H7 (cell line): Measurements from ENCODE around the gene ZXDA. TPM values are rescaled to one million over a fixed set of nuclear protein-coding genes. Genes with fewer than 3 reads are reported as not detected.
"Not testable (repeated sequence)": the region's sequence is repeated elsewhere in the genome, so short reads cannot be mapped to it uniquely, and the experiment has no call there.

Source experiments
- DNase-seq: peaks from one replicate; pipeline ENCODE4 v3.0.0; 2012
- H3K27me3 ChIP-seq: 2 replicates; pipeline ENCODE4 v1.6.0; 2011; ENCODE audit warnings: mild to moderate bottlenecking, low read length; ENCODE audit not compliant: control insufficient read depth, insufficient read depth
- H3K36me3 ChIP-seq: replicated peaks from 2 replicates; pipeline ENCODE4 v1.5.1; 2011; ENCODE audit warnings: low read length; ENCODE audit not compliant: control insufficient read depth, insufficient read depth
- H3K4me3 ChIP-seq: 2 replicates; pipeline ENCODE4 v1.5.1; 2011; ENCODE audit warnings: low read depth, mild to moderate bottlenecking, control low read depth, low read length, moderate library complexity; ENCODE audit not compliant: insufficient read depth
- total RNA-seq: library from RNA; depleted of rRNA; stranded (reverse); fragments of >200 nt; shearing (Covaris generic); gene quantifications from 2 replicates; pipeline ENCODE4 v1.2.3, GENCODE V29; 2014; rRNA removed

Gene ZXDA, protein sequence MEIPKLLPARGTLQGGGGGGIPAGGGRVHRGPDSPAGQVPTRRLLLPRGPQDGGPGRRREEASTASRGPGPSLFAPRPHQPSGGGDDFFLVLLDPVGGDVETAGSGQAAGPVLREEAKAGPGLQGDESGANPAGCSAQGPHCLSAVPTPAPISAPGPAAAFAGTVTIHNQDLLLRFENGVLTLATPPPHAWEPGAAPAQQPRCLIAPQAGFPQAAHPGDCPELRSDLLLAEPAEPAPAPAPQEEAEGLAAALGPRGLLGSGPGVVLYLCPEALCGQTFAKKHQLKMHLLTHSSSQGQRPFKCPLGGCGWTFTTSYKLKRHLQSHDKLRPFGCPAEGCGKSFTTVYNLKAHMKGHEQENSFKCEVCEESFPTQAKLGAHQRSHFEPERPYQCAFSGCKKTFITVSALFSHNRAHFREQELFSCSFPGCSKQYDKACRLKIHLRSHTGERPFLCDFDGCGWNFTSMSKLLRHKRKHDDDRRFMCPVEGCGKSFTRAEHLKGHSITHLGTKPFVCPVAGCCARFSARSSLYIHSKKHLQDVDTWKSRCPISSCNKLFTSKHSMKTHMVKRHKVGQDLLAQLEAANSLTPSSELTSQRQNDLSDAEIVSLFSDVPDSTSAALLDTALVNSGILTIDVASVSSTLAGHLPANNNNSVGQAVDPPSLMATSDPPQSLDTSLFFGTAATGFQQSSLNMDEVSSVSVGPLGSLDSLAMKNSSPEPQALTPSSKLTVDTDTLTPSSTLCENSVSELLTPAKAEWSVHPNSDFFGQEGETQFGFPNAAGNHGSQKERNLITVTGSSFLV
- total RNA-seq, result 3.4 and 4.4 TPM in 2 replicates

DNA sequence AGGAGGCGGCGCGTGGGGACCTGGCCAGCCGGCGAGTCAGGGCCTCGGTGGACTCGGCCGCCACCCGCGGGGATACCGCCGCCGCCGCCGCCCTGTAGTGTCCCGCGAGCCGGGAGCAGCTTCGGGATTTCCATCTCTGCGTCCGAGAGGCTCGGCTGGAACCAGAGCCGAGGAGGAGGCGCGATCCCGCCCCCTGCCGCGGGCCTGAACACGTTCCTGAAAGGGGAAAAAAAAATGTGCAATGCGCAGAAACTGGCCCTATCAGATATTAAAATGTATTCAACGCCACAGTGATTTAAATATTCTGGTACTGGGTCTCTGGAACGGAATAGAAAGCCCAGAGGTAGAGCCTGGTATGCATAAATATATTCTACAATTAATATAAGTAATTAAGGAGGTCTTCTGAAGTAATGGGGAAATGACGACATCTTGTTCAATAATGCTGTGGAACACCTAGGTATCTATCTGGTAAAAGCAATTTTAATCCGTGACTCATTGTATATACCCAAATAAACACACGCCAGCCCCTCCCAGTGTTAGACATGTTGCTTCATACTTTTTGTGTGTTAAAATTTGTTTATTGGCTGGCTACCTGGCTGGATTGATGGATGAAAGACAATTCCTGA lies at the start of gene ZXDA:
ZXDA (minus strand) TSS at position 172 of the 626 bp plus-strand sequence; CDS start at position 134, 38 bp downstream.
- not testable (repeated sequence) for H3K27me3 ChIP-seq, H3K36me3 ChIP-seq, DNase-seq
- peak within 1 kb of the TSS; percentile 47 for H3K4me3 ChIP-seq

DNA sequence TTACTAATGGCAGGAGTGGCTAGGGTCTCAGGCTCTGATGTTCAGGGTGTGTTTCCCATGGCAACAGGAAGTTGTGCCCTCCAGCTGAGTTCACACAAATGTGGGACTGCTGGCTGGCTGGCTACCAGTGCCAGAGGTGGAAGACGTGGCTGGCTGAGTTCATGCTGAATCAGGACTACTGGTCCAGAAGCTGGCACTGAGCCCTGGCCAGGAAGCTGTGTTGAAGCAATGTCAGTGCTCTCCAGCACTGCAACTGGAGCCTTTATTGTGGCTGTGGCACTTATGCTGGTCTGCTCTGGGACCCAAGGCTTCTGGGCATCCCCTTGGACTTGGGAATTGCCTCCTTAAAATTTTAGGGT lies 42.0 kb upstream of the ZXDA start:
- DNase-seq, result no peak
- Histone ChIP-seq H3K27me3 (no peaks in the 10 kb centered on the region), H3K36me3 (no peaks in the 10 kb centered on the region), H3K4me3 (no peak overlapping the region)

DNA sequence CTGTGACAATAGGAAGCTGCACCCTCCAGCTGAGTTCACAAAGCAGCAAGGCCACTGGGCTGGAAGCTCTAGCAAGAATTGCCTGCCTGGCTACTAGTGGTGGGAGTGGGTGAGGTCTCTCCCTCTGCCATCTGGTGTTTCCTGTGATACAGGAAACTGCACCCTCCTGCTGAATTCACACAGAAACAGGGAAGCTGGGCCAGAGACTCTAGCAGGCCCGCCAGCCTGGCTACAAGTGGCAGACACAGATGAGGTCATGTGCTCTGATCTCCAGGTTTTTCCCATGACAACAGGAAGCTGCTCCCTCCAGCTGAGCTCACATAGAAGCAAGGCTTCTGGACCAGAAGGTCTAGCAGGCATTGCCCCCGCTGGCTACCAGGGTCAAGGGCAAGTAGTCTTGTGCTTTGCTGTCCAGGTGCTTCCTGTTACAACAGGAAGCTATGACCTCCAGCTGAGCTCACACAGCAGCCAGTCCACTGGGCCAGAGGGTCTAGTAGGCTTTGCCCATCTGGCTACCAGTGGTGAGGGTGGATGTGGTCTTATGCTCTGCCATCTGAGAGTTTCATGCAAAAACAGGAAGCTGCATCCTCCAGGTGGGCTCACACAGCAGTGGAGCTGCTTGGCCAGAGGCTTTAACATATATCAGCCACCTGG lies 41.5 kb upstream of the ZXDA start:
- no peak for DNase-seq
- H3K4me3 ChIP-seq, result no peak overlapping the region
- no peaks in the 10 kb centered on the region for H3K36me3 ChIP-seq
- H3K27me3 ChIP-seq, result no peaks in the 10 kb centered on the region

DNA sequence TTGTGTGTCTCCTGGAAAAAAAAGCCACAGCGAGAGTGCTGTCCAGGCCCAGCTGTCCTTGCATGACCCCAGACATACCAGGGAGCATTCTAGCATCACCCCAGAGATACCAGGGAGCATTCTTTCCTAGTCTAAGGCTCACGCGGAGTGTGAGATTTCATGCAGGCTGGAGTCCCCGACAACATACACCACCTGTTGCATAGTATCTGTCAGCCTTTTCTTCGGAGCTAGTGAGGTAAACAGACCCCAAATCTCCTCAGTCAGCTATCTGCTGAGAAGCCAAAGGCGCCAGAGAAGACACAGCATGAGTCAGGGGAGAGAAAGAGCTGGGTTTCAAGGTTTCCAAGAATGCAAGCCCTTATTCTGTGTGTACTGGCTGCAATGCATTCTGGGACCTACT lies 23.1 kb upstream of the ZXDA start:
- H3K4me3 ChIP-seq, result no peak overlapping the region
- no peak for DNase-seq
- H3K27me3 ChIP-seq, result no peaks in the 10 kb centered on the region
- H3K36me3 ChIP-seq, result no peaks in the 10 kb centered on the region

DNA sequence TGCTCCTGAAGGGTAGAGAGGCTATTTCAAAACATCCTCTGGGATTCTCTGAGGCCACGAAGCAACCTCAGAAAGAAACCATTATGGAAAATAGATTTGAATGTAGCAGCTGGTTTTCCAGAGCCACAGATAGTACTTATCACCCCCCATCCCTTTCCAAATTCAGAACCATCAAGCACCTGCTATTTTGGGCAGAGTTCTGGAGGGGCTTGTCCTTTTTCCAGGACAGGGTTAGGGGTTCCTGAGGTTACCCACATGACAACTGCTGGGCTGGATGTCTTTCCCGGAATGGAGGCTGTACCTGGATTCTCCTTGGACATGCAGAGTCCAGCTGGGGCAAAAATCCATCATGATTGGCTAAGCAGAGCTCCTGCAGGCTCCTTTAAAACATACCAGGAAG lies 22.0 kb upstream of the ZXDA start:
- Histone ChIP-seq H3K27me3 (no peaks in the 10 kb centered on the region), H3K4me3 (no peak overlapping the region), H3K36me3 (no peaks in the 10 kb centered on the region)
- no peak for DNase-seq

DNA sequence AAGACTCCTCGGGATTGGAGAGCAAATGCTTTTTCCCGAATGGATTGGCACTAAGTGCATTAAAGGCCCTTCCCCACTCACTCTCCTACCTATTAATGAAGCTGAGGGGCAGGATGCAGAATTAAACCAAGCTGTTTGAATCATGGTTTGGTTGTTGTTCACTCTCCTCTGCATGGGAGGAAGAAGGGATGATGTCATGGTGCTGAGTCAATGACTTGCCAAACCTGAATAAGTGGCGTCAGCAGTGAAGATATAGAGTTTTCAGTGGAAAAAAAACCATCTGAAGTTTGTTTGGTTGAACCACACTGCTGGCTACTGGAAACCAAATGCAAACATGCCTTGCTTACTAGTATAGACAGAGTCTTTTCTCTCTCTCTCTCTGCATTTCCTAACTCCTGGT lies 19.8 kb upstream of the ZXDA start:
- H3K36me3 ChIP-seq, result no peaks in the 10 kb centered on the region
- no peak overlapping the region for H3K4me3 ChIP-seq
- no peak for DNase-seq
- H3K27me3 ChIP-seq, result no peaks in the 10 kb centered on the region

DNA sequence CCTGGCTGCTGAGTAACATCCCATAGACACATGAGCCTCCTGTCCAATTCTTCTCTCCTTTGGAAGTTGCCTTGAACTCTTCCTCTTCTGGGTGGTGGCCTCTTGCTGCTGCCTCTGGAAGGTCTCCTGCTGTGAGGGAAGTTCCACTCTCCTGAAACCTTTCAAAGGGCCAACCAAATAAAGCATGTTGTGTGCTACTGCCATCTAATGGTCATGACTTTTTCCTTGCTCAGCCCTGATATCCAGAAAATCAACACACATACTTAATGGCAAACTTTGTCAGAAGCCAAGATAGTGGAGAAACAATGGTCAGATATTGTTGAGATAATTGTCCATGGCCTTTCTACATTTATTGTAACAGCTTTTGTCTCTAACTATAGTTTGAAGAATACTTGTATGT lies 19.1 kb upstream of the ZXDA start:
- Histone ChIP-seq H3K27me3 (no peaks in the 10 kb centered on the region), H3K36me3 (no peaks in the 10 kb centered on the region), H3K4me3 (no peak overlapping the region)
- peak; percentile 7 for DNase-seq

DNA sequence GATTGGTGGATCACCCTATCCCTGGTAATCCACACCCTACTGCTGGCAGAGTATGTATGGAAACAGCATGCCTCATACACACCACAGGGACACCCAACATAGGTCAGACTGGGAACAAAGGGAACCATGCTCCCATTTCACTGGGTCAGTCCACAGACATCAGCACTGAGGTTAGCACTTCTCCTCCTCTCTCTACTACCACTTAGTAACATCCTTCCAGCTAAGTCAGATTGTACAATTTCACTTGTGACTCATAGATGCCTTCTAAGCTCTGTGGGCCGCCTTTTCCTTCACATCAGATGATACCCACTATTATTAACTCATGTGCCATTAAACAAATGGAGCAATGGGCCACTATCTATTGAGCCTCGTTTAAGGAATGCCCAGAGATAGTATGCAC lies 15.5 kb upstream of the ZXDA start:
- no peaks in the 10 kb centered on the region for H3K27me3 ChIP-seq
- no peaks in the 10 kb centered on the region for H3K36me3 ChIP-seq
- DNase-seq, result no peak
- no peak overlapping the region for H3K4me3 ChIP-seq

DNA sequence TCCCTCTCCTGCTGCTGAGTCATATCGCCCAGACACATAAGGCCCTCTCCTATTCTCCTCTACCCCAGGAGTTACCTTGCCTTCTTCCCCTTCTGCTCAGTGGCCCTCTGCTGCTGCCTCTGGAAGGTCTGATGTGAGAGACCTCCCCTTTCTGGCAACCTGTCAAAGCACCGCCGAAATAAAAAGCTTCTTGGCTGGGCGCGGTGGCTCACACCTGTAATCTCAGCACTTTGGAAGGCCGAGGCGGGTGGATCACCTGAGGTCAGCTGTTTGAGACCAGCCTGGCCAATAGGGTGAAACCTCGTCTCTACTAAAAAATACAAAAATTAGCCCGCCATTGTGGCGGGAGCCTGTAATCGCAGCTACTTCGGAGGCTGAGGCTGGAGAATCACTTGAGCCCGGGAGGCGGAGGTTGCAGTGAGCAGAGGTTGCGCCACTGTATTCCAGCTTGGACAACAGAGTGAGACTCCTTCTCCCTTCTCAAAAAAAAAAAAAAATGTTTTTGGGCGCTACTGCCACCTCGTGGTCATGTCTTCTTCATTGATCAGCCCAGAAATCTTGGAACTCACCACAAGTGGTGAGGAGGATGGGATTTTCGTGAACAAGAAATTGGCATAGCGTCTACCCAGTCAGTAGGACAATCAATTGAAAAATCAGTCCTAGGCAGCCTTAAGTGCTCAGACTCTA lies 8.6 kb upstream of the ZXDA start:
- H3K27me3 ChIP-seq, result no peaks in the 10 kb centered on the region
- H3K4me3 ChIP-seq, result no peak overlapping the region
- DNase-seq, result no peak
- H3K36me3 ChIP-seq, result no peaks in the 10 kb centered on the region

DNA sequence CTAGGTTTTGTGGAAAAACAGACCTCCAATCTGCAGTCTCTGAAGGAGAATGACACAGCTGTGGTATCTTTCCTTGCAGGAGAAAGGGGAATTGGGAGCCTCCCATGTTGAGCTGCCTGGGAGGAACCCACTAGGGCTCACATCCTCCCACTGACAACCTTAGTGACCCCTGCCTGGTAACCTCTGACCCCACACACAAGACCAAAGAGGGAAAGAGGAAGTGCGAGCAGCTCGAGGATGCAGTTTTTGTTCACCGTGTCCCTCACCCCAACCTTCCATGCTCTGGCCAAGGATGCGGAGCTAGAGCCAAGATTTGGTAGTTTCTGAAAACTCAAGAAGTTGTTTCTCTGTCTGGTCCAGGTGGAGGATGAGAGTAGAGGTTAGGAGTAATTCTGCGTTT lies 5.4 kb upstream of the ZXDA start:
- Histone ChIP-seq H3K36me3 (no peaks in the 10 kb centered on the region), H3K4me3 (no peak overlapping the region), H3K27me3 (no peaks in the 10 kb centered on the region)
- no peak for DNase-seq

DNA sequence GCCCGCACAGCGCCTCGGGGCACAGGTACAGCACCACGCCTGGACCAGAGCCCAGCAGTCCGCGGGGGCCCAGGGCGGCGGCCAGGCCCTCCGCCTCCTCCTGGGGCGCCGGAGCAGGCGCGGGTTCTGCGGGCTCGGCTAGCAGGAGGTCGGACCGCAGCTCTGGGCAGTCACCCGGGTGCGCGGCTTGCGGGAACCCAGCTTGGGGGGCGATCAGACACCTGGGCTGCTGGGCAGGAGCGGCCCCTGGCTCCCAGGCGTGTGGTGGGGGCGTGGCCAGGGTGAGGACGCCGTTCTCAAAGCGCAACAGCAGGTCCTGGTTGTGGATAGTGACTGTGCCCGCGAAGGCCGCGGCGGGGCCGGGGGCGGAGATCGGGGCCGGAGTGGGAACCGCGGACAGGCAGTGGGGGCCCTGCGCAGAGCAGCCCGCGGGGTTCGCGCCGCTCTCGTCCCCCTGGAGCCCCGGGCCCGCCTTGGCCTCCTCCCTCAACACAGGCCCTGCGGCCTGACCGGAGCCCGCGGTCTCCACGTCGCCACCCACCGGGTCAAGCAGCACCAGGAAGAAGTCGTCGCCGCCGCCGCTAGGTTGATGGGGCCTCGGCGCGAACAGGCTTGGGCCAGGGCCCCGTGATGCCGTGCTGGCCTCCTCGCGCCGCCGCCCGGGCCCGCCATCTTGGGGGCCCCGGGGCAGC lies 517 bp downstream of the ZXDA start:
- not testable (repeated sequence) for H3K36me3 ChIP-seq, H3K27me3 ChIP-seq
- peak; percentile 42 for DNase-seq
- H3K4me3 ChIP-seq, result peak overlapping the region; percentile 47

DNA sequence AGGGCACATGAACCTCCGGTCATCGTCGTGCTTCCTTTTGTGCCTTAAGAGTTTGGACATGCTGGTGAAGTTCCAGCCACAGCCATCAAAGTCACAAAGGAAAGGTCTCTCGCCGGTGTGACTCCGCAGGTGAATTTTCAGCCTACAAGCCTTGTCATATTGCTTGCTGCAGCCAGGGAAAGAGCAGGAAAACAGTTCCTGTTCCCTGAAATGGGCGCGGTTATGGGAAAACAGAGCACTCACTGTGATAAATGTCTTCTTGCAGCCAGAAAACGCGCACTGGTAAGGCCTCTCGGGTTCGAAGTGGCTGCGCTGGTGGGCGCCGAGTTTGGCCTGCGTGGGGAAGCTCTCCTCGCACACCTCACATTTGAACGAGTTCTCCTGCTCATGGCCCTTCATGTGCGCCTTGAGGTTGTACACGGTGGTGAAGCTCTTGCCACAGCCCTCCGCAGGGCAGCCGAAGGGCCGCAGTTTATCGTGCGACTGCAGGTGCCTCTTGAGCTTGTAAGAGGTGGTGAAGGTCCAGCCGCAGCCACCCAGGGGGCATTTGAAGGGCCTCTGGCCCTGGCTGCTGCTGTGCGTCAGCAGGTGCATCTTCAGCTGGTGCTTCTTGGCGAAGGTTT lies 1.2 kb downstream of the ZXDA start:
- H3K36me3 ChIP-seq, H3K27me3 ChIP-seq: not testable (repeated sequence)
- peak overlapping the region; percentile 47 for H3K4me3 ChIP-seq
- DNase-seq, result peak; percentile 14

DNA sequence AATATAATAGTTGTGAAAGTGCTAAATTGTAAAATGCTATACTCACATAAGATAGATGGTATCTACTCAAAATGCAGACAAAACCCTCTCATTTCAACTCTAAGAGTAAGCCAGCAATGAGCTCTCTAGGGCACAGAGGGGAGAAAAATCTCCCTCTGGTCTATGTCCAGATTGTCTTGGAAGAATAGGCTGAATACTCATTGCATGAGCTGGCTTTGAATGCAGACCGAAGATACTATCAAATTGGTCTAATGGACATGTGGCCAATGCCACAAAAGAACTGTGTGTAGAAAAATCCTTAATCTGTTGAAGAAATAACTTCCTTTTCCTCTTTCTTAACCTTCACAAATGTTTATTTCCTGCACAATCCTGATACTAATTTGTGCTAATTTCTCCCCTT lies 3.5 kb downstream of the ZXDA start:
- H3K27me3 ChIP-seq, result no peaks in the 10 kb centered on the region
- H3K4me3 ChIP-seq, result no peak overlapping the region
- no peak for DNase-seq
- H3K36me3 ChIP-seq, result no peaks in the 10 kb centered on the region
